Measurements from ENCODE around the gene ARHGAP22. TPM values are rescaled to one million over a fixed set of nuclear protein-coding genes. Genes with fewer than 3 reads are reported as not detected.

Gene ARHGAP22
- total RNA-seq, 1 experiment from 2014 or later = 18.9 TPM

DNA sequence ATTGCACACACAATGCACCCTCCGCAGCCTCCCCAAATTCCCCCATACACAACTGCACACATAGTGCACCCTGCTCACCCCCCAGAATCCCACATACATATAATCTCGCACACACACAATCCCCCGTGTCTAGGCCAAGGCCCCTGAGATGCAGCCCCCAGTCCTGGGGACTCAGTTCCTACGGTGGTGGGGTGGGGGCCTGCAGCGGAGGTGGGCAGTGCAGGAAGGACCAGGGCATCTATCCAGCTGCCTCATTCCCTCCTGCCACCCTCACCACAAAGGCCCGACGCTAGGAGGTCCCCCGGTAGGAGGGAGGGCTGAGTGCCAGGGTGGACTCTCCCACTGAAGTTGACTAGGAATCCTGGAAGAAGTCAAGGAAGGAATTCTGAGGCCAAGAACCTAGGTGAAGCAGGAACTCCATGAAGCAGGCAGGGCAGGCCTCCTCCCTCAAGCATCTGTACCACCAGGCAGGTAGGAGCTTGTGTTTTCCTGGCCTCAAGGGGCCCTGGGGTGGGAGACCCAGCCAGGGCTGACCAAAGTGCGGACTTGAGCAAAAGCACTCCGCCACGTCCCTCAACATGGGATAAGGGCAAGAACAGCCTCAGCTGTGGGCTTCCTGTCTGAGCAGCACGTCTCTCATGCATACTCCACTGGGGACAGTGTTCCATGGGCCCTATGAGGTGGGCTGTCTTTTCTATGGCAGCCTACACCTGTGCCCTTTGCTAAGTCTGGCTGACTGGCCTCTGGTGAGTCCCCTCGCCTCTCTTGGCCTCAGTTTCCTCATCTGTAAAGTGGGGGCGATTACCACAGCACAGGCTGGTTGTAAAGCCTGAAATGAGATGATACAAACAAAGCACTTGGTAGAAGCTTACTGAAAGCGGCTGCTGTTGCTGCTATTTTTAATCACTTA lies 152.6 kb downstream of the ARHGAP22 start:
- DNase-seq (ENCODE audit: low read depth) = no peak

DNA sequence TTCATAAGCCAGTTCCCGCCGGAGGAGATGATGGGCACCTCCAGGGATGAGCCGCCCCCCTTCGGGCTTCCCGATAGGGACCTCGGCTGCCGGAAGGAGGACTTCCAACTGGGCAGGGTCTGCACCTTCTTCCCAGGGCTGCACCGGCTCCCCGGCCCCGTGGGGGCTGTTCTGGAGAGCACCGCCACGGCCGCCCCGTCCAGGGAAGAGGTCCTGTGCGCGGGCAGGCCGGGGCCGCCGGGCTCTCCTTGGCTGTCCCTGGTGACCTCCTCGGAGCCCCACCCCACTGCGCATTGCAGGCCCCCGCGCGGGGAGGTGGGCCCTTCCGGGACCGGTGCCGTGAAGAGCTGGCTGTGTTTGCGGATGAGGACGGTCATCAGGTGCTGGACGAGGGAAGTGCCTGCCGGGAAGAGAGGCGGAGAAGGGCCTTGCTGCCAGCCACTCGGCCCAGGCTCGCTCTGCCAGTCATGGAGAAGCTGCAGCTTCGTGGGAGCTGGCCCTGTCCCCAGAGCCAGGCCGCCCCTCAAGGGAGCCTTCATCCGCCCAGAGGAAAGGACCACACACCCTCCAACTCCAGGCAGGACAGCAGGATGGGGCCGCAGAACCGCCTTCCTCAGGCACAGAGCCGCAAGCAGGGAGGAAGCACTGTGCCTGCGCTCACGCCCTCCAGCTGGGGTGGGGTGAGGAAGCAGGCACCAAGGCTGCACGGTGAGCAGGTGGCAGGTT lies 154.0 kb downstream of the ARHGAP22 start:
- DNase-seq (ENCODE audit: low read depth) = no peak

DNA sequence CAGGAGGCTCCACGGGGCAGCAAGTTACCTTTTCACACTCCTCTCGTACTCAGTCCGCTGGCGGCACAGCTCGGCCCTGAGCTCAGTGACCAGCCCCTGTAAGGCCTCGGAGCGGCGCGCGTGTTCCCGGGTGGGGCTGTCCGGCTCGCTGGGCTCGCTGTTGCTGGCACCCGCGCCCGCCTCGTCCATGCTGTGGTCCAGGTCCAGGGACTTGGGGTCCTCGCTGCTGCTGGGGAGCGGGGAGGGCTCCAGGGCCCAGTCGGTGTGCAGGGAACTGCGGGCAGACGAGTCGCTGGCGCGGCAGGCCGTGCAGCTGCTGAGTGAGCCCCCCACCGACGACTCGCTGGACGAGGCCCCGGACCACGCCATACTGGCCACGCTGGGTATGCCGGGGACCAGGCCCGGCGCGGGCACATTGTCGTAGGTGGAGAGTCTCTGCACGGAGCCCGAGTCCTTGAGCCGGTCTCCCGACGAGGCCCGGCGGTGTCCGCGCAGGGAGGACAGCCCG lies 154.6 kb downstream of the ARHGAP22 start:
- DNase-seq (ENCODE audit: low read depth) = no peak

DNA sequence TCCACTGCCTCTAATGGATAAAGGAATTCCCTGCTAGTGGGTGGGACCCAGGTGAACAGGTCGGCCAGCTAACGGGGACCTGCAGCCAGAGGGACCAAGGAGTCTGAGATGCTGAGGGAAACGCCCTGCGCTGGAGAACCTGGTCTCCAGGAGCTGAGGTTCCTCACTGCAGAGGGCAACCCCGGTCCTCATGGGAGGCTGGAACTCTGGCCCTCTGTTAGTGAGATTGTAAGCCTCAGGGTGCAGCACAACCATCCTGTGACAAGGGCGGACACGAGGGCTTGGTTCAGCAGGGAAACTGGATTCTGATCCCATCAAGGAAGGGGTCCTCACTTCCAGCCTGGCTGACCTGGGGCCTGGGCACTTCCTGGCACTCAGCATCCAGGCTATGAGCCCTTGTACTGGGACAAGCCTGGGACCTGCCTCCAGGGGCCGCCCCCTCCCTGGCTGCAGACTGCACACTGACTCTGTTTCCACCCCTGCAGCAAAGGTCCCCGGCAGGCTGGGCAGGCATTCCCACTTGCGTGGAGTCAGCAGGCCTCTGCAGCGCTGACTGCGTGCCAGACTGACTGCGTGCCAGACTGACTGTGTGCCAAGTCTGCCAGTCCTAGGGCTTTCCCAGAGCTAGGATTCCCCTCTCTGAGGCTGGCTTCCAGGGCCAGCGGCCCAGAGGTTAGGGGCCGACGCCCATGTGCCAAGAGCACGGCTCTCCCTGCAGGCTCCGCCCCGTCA lies 155.2 kb downstream of the ARHGAP22 start:
- no peak for DNase-seq (ENCODE audit: low read depth)

DNA sequence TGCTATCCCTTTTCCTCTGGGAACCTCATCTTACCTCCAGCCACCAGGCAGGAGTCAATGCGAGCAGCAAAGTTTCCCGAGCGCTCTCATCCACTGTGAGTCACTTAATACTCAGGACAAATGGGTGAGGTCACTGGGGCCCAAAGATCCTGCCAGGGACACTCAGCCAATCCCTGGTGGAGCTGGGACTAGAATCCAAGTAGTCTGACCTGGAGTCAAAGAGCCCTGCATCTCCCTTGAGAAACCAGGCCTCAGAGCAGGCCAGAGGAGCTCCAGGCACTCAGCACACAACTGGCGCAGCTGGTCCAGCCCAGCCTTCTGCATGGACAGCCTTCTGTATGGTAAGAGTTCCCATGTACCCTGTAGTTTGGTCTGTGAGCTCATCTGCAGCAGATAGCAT lies 156.1 kb downstream of the ARHGAP22 start:
- peak; percentile 78 for DNase-seq (ENCODE audit: low read depth)

DNA sequence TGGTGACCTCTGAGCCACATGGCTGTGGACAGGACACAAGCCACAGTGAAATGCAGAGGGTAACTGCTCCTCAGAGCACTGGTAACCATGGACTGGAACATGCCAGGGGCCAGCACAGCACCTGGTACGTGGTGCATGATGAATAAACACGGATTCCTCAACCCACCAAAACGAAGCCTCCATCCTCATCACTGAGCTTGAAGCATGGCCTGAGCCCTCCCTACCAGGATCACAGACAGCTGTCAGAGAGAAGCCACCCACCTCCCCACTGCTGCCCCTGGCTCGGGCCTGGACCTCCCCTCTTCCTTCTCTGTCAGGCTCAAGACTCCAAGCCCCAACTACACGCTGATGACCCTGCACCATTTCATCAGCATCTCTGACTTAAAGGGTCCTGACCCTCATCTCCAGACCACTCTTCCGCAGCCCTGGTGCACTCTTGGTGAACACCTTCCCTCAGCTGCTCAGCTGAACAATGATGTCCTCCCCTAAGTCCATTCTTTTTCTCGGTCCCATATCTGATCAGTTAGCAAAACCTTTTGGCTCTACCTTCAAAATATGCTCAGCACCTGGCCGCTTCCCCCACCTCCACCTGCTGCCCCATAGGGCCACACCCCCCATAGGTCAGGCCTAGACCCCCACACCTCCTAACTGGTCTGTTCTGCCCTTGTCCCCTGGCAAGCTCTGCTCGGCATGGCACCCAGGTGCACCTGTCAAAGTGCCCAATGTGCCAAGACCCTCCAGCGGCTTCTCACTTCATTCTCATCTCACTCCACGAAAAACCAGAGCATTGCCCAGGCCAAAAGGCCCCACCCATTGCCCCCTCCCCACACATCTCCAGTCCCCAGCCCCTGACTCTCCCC lies 157.3 kb downstream of the ARHGAP22 start:
- DNase-seq (ENCODE audit: low read depth) = no peak

DNA sequence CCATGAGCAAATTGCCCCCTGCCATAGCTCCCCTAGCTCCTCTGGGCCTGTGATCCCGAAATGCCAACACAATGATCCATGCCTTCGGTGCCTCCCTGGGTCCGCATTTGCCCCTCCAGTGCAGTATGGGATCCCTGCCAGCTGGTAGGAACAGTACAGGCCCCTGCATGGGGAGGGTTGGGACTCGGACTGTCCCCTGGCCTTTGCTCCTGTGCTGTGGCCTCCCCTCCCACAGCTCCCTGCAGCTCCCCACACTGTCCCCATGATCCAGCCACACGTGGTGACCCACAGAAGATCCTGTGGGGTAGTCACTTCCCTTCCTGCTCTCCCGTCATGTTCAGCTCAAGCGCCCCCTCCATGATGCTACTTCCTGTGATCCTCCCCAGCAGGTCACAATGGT lies 158.1 kb downstream of the ARHGAP22 start:
- no peak for DNase-seq (ENCODE audit: low read depth)

DNA sequence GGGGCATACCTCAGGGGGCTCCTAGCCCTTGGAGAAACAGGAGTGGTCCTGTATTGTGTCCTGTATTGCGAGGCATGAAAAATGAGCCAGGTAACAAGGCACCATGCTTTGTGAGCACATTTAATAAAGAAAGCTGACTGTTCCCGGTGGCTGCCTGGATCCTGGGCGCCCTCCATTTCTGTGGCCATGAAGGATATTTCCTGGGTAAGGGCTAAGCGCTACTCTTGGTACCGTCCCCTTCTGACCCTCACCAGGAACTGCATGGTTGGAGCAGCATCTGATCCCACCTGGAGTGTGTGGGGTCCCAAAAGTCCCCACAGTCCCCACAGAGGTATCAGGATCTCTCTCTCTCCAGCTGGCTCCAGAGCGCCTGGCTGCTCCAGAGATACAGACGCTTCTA lies 158.9 kb downstream of the ARHGAP22 start:
- no peak for DNase-seq (ENCODE audit: low read depth)

DNA sequence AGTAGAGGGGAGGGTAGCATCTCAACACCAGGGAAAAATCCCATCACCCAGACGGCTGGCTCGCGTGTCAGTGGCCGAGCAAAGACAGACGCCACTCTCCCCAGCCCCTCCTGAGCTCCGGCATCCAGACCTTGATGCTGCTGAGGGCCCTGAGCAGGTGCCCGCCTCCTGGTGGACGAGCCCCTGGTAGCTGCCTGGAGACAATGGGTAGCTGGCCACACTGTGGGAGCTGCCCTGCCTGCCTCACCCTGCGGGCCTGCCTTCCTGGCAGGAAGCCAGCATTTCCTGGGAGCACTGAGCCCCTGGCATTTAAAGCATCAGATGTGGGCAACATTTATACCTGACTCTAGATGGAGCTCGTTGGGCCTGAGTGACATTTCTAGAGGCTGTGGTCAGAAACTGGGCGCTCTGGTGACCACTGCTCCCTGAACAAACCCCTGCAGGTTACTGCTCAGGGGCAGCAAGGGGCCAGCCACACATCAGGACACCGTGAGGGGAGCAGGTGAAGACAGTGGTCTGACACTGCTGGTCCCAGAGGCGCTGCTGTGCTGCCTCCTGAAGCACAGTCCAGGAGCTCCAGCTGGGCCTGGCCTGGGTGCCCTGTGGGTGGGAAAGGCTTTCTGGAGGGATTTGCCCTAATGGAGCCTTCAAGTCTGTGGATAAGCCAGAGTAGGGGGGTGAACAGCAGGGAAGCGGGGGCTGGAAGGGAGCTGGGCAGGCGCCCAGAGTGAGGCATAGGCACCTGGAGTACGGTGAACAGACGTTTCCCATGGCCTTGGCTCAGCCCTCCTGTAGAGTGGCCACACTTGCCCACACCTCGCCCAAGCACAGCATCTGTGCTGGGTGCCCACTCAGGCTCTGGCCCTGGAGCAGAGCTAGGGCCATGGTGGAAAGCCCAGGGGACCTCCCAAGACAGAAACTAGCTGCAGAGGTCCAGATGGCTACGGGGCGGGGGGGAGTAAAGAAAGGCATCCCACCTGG lies 159.7 kb downstream of the ARHGAP22 start:
- DNase-seq (ENCODE audit: low read depth) = peak; percentile 48

DNA sequence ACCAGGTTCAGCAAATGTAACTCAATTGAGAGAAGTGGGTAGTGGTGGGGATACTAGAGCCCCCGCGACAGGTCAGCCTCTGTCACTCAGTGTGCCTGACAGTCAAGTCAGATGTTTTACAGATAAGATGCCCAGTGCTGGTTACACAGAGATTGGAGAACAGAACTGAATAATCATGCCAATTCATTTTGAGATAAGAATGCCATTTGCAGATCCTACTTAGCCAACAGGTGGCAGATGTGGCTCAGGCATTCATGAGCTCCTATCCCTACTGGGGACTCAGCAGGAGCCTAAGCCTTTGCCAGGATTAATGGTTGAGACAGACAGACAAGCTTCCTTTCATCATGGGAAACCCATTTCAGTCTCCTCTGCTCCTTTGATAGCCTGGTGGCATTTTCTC lies 160.6 kb downstream of the ARHGAP22 start:
- peak; percentile 57 for DNase-seq (ENCODE audit: low read depth)

DNA sequence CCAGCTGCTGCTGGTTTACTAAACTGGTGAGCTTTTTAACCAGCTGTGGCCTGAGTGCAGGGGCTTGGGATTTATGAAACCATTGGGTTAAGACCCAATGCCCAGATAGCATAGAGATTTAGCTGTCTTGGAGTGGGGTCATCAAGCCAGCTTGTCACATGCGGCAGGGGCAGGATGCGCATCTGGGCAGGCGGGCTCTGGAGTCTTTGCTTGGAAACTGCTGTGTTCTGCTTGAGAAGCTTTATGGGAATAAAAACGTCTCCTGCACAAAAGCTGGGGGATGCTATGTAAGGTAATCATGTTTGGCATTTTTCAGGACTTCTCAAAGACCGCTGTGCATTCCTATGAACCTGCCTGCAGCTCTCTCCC lies 162.1 kb downstream of the ARHGAP22 start:
- DNase-seq (ENCODE audit: low read depth) = no peak

DNA sequence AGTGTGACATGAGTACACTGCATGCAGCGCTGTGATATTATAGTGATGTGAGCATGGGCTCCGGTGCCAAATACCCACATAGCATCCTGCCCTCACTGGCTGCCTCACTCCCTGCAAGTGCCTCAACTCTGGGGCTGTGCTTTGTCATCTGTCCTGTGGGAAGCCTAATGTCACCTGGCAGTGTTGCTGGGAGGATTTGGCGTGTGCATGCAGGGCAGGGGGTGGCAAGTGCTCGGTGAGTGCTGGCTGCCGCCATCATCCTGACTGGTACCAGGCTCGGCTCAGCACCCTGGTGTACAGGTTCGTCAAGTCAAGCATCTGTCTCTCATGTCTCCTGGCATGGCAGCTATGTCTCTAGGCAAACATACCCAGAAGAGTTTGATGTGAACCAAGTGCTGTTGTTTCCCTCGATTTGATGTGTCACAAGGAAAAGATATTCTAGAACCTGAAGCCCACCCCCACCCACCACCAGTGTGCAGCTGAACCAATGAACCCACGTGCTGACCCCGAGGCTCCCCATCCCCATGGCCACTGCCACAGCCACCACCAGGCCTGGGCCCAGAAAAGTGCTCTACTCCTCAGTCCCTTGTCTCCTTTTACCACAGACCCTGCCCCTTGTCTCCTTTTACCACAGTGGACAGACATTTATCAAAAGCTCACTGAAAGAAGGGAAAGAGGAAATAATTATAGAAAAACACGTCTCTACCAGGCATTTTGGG lies 162.6 kb downstream of the ARHGAP22 start:
- DNase-seq (ENCODE audit: low read depth) = no peak

DNA sequence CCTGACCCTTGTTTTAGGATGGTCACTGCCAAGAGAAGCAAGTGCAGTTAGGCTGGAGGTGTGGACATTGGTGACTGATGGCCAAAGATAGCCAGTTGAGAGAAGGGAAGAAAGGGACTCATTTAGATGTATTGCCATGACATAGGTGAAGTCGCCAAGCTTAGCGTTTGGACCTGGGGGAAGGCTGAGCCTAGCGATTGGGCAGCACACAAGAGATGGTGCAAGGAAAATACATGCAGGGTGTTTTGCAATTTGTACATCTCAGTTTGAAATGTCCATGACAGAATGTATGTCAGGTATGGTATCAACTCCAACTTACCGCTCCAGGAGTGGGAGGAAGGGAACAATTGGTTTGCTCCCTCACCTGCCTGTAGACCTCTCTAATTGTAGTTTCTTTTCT lies 164.1 kb downstream of the ARHGAP22 start:
- no peak for DNase-seq (ENCODE audit: low read depth)

DNA sequence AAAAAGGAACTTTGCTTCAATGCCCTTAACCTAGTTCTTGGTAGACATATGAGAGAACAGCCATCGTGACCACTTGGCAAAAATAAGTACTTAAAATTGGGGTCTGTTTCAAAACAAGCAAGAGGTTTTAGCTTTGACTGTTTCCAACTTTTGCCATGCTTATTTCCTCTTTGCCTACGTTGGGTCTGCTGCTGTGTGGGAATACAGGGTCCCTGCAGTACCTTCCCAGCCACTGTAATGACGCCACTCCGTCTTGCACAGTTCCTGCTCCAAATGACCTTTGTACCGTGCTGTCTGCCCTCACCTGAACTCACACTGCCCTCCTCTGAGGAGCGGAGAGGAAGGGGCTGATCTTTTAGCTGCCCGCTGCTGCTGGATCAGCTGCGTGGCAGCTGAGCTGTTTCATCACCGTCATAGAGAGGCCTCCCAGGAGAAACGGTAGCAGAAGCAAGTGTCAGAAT lies 165.3 kb downstream of the ARHGAP22 start:
- peak; percentile 40 for DNase-seq (ENCODE audit: low read depth)

DNA sequence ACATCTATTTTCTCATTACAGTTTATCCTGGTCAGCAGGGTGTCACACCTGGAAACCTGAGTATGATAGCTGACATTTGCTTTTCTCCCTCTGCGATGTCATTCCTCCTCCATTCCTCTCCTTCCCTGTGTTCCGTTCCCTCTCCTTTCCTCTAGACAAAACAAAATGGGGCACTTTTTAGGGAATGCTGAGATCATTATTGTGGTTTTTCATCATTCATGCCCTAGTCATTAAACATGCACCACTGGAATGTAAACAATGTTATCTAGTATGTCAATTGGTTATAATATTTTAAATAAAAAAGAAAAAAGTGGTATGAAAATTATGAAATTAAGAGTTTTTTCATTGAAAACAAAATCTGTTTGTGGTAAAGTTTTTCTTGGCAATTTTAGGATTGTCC lies 165.8 kb downstream of the ARHGAP22 start:
- DNase-seq (ENCODE audit: low read depth) = peak; percentile 79

DNA sequence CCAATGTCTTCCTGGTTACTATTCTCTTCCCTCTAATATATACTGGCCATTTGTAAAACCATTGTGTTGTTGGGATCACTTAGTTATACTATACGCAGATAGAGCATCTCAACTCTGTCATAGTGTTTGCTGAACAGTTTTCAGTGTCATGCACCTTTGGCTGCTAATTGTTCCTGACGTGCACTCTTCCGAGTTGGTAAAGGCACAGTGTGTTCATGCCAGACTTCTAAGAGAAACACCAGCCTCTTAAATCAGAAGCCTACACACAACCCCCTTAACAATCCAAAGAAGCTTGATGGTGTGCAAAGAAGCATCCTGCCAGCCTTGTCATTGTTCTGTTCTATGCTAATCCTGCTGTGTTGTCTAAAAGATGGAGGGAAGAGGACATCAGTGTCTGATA lies 167.3 kb downstream of the ARHGAP22 start:
- no peak for DNase-seq (ENCODE audit: low read depth)

DNA sequence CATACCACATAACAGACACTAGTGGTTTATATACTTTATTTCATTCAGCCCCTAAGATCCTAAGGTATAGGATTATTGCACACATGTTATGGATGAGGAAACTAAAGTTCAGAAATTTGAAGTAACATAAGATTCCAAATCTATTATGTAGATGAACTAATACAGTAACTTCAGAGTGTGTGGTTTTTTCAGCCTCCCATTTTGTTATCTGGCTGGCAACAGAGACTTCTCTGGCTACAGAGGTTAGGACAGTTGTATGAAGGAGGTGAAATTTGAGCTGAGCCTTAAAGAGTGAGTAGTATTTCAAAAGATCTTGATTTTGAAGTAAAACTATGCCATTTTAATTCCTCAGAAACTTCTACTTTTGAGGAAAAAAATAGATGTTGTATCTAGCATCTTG lies 173.0 kb downstream of the ARHGAP22 start:
- no peak for DNase-seq (ENCODE audit: low read depth)

DNA sequence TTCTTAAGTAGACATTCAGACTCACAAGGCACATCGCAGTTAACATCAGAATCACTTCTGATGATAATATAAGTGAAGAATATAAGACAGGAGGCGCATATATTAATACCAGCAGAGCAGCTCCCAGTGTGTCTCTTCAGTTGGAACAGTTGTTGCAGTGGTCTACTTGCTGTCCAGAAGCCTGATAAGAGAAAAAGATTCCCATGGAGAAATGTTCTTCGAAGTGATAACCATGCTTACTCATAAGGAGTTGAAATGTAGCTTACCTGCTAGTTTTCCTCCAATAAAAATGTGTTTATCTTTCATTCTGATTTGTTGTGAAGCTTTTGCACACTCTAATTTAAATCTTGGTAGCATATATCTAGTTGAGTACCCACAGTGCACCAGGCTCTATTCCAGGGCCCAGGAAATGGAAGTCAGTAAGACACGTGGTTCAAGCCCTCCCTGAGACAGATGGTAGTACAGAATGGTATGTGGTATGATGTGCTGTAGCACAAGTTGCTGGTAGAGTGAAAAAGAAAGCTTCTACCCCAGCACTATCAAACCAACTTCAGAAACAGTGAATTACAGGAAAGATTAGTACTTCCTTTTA lies 174.4 kb downstream of the ARHGAP22 start:
- DNase-seq (ENCODE audit: low read depth) = no peak

DNA sequence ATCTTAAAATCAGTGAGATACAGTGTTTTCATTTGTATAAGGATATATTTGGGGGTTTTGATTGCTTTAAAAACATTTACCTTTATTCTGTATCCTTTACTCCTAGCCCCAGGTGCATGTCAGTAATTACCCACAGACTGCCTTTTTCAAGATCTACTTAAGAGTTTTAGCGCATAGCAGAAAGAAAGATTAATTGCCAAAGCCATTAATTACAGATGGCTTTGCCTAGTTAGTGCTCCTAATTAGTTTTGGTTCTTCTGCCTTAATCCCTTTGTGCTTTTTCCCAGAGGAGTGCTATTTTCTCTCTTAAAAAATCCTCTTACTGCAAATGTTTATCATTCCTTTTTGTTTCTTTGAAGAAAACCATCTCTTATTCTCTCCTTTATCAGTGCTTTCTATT lies 175.6 kb downstream of the ARHGAP22 start:
- DNase-seq (ENCODE audit: low read depth) = no peak
